Right cardiac atrium (tissue), 5 donors: ENCODE results near the gene ART1. TPM values are rescaled to one million over a fixed set of nuclear protein-coding genes. Genes with fewer than 3 reads are reported as not detected.
"Not testable (repeated sequence)": the region's sequence is repeated elsewhere in the genome, so short reads cannot be mapped to it uniquely, and the experiment has no call there.

Source experiments
- ATAC-seq, 2 donors: fragments of 200-7000 bp; cut with Tn5 transposase; one replicate each; pipeline versions ENCODE4 v1.8.0 to v1.9.1; 2020; ENCODE audit warnings: moderate library complexity in 2 of 2, mild to moderate bottlenecking in 1 of 2
- DNase-seq, 3 donors: peaks; one replicate each; pipeline ENCODE4 v3.0.0-alpha.2; 2020
- H3K27ac ChIP-seq: one replicate; pipeline ENCODE4 v1.5.1; 2013; ENCODE audit warnings: mild to moderate bottlenecking, low read length, control low read depth, moderate library complexity
- H3K27me3 ChIP-seq: one replicate; pipeline ENCODE4 v1.6.1; 2013; ENCODE audit not compliant: control insufficient read depth, insufficient read depth
- H3K4me1 ChIP-seq: one replicate; pipeline ENCODE4 v1.6.1; 2013; ENCODE audit warnings: low read length; ENCODE audit not compliant: control insufficient read depth, insufficient read depth
- H3K4me3 ChIP-seq: one replicate; pipeline ENCODE4 v1.5.1; 2013; ENCODE audit warnings: low read length, control low read depth
- H3K9me3 ChIP-seq: one replicate; pipeline ENCODE4 v1.6.1; 2013; ENCODE audit warnings: low read length; ENCODE audit not compliant: control insufficient read depth
- WGBS: extraction: QIAGEN DNeasy Blood & Tissue Kit; methylation state at CpG from one replicate; pipeline ENCODE4 v1.1.7; 2013; 5-methylcytosine and 5-hydroxymethylcytosine counted together
- intact Hi-C, 4 donors: fragments of 100-400 bp; cut with DNase I; formaldehyde crosslinking; loops; one replicate each; pipeline versions ENCODE4 v1.11.0 to v1.14.0; 2022 to 2023
- long read RNA-seq, 4 donors: library from polyadenylated mRNA; unstranded; transcript quantifications; one replicate each; pipeline ENCODE4 v2.0.0, GENCODE V29; 2020 to 2021
- polyA plus RNA-seq: library from polyadenylated mRNA; stranded (reverse); fragments of 200-250 nt; gene quantifications from one replicate; pipeline ENCODE4 v1.2.3, GENCODE V29; 2013
- total RNA-seq, 4 donors: library from RNA; stranded (reverse); fragmentation: NEBNext Ultra II Directional; extraction: Animal tissue kit (Norgen Biotek cat#: 25700); gene quantifications; one replicate each; pipeline ENCODE4 v1.2.1, GENCODE V29; 2021
- donor health status: healthy with polysubstance abuse.
- donor health status: DM: no; HTN: yes; CAD: no.
- donor health status: DM: no; HTN: no; CAD: no.
- donor health status: DM: no; HTN: yes; CAD: no; lungs with severe emphysema.
- donor health status: DM: yes; HTN: yes; CAD: no.

Gene ART1
- total RNA-seq, result not detected
- not detected for polyA plus RNA-seq
- long read RNA-seq, donor 1, partial matches to known transcripts, result 0 of 1 reads
- long read RNA-seq, donor 1, other reads (novel, unspliced or antisense), result 1 of 1 reads
- long read RNA-seq, donor 2, result 0 reads
- long read RNA-seq, donor 3, result 0 reads
- long read RNA-seq, donor 4, result 0 reads

GRCh38 chr11:3644817-3645235, at the start of gene ART1:
Gene ART1 (plus strand): TSS chr11:3645128. CDS start chr11:3659214, 14,086 bp downstream.
- no peaks in the 10 kb centered on the region for H3K9me3 ChIP-seq
- DNase-seq (peak in 1 of 3 donors; percentile 62), ATAC-seq (peak; percentile 27 to 32)
- no peaks in the 10 kb centered on the region for H3K4me1 ChIP-seq
- H3K4me3 ChIP-seq, result no peak within 1 kb of the TSS
- 67% methylated on average over 4 of the region's 4 CpGs for WGBS
- H3K27me3 ChIP-seq, result no peaks in the 10 kb centered on the region
- H3K27ac ChIP-seq, result no peak within 1 kb of the TSS
- intact Hi-C loops, result no loop called here

- H3K27me3 ChIP-seq, intact Hi-C loops, ATAC-seq, H3K4me1 ChIP-seq, H3K27ac ChIP-seq, DNase-seq, H3K4me3 ChIP-seq, H3K9me3 ChIP-seq: not testable (repeated sequence)
- WGBS, result 90% methylated on average over 15 of the region's 15 CpGs
Measured at GRCh38 chr11:3597743-3598142, 47.2 kb upstream of the ART1 start.

GRCh38 chr11:3600201-3600600, 44.7 kb upstream of the ART1 start:
- H3K27ac ChIP-seq, H3K27me3 ChIP-seq, DNase-seq, H3K4me3 ChIP-seq, ATAC-seq, H3K4me1 ChIP-seq, intact Hi-C loops, H3K9me3 ChIP-seq: not testable (repeated sequence)
- WGBS, result 70% methylated on average over 10 of the region's 10 CpGs

- Histone ChIP-seq H3K9me3 (no peaks in the 10 kb centered on the region), H3K4me3 (no peak overlapping the region), H3K27ac (no peak overlapping the region), H3K27me3 (no peaks in the 10 kb centered on the region), H3K4me1 (no peaks in the 10 kb centered on the region)
- ATAC-seq (peak; percentile 23 to 61), DNase-seq (no peak)
- intact Hi-C loops, result no loop called here
- 21% methylated on average over 3 of the region's 3 CpGs for WGBS
Measured at GRCh38 chr11:3604167-3604566, 40.8 kb upstream of the ART1 start.

- no peak overlapping the region for H3K4me3 ChIP-seq
- no peaks in the 10 kb centered on the region for H3K9me3 ChIP-seq
- no peak for ATAC-seq
- DNase-seq, result no peak
- no peaks in the 10 kb centered on the region for H3K4me1 ChIP-seq
- no peaks in the 10 kb centered on the region for H3K27me3 ChIP-seq
- WGBS, result 84% methylated on average over 3 of the region's 3 CpGs
- intact Hi-C loops, result no loop called here
- no peak overlapping the region for H3K27ac ChIP-seq
Measured at GRCh38 chr11:3605283-3605662, 39.7 kb upstream of the ART1 start.

GRCh38 chr11:3605771-3606203, 39.1 kb upstream of the ART1 start:
- ATAC-seq (peak; percentile 74 to 75), DNase-seq (no peak)
- no peaks in the 10 kb centered on the region for H3K27me3 ChIP-seq
- H3K9me3 ChIP-seq, result no peaks in the 10 kb centered on the region
- H3K4me3 ChIP-seq, result no peak overlapping the region
- H3K27ac ChIP-seq, result peak overlapping the region; percentile 53
- intact Hi-C loops, result no loop called here
- 57% methylated on average over 5 of the region's 5 CpGs for WGBS
- no peaks in the 10 kb centered on the region for H3K4me1 ChIP-seq

- DNase-seq (no peak), ATAC-seq (no peak)
- H3K27ac ChIP-seq, result no peak overlapping the region
Measured at GRCh38 chr11:3609416-3610265, 35.3 kb upstream of the ART1 start.

GRCh38 chr11:3610846-3611245, 34.1 kb upstream of the ART1 start:
- Histone ChIP-seq H3K9me3 (no peaks in the 10 kb centered on the region), H3K27me3 (no peaks in the 10 kb centered on the region), H3K4me1 (no peaks in the 10 kb centered on the region), H3K4me3 (no peak overlapping the region), H3K27ac (no peak overlapping the region)
- intact Hi-C loops, result no loop called here
- ATAC-seq, result no peak
- DNase-seq, result no peak
- 87% methylated on average over 4 of the region's 4 CpGs for WGBS

More at GRCh38 chr11:3609416-3610265, 35.3 kb upstream of the ART1 start:
- H3K9me3 ChIP-seq, result no peaks in the 10 kb centered on the region
- intact Hi-C loops, result no loop called here
- H3K4me1 ChIP-seq, result no peaks in the 10 kb centered on the region
- H3K27me3 ChIP-seq, result no peaks in the 10 kb centered on the region
- WGBS, result 54% methylated on average over 7 of the region's 7 CpGs
- no peak overlapping the region for H3K4me3 ChIP-seq

- H3K4me3 ChIP-seq, result no peak overlapping the region
- 81% methylated on average over 3 of the region's 3 CpGs for WGBS
- ATAC-seq (no peak), DNase-seq (no peak)
- H3K9me3 ChIP-seq, result no peaks in the 10 kb centered on the region
- H3K4me1 ChIP-seq, result no peaks in the 10 kb centered on the region
- intact Hi-C loops, result no loop called here
- no peaks in the 10 kb centered on the region for H3K27me3 ChIP-seq
- no peak overlapping the region for H3K27ac ChIP-seq
Measured at GRCh38 chr11:3611976-3612678, 32.8 kb upstream of the ART1 start.

GRCh38 chr11:3613998-3614741, 30.8 kb upstream of the ART1 start:
- H3K4me3 ChIP-seq, result no peak overlapping the region
- WGBS, result 58% methylated on average over 10 of the region's 10 CpGs
- ATAC-seq, result peak in 1 of 2 donors; percentile 53
- no peak overlapping the region for H3K27ac ChIP-seq
- H3K9me3 ChIP-seq, result no peaks in the 10 kb centered on the region
- H3K4me1 ChIP-seq, result no peaks in the 10 kb centered on the region
- intact Hi-C loops, result no loop called here
- peak in 1 of 3 donors; percentile 36 for DNase-seq
- H3K27me3 ChIP-seq, result no peaks in the 10 kb centered on the region
